Left ventricle myocardium superior (tissue), 1 donor: ENCODE results near the gene DCBLD1. TPM values are rescaled to one million over a fixed set of nuclear protein-coding genes. Genes with fewer than 3 reads are reported as not detected.
"Not testable (repeated sequence)": the region's sequence is repeated elsewhere in the genome, so short reads cannot be mapped to it uniquely, and the experiment has no call there.

Experiments used
- ATAC-seq: fragments of 200-7000 bp; cut with Tn5 transposase; one replicate; pipeline ENCODE4 v1.9.1; 2020; ENCODE audit warnings: mild to moderate bottlenecking, moderate library complexity
- DNase-seq: peaks from one replicate; pipeline ENCODE4 v3.0.0-alpha.2; 2020
- intact Hi-C: fragments of 100-400 bp; cut with micrococcal nuclease; formaldehyde crosslinking; loops from one replicate; pipeline ENCODE4 v1.11.0; 2022
- total RNA-seq: library from RNA; stranded (reverse); fragmentation: NEBNext Ultra II Directional; extraction: Animal tissue kit (Norgen Biotek cat#: 25700); gene quantifications from one replicate; pipeline ENCODE4 v1.2.1, GENCODE V29; 2021
- donor health status: DM: no; HTN: yes; CAD: no; lungs with severe emphysema.

Gene DCBLD1
- total RNA-seq, 1 donor from 2014 or later: 6.0 TPM

- DNase-seq, ATAC-seq, intact Hi-C loops: not testable (repeated sequence)
These were observed 13.9 kb upstream of the DCBLD1 start for GRCh38 chr6:117468527-117468926.

GRCh38 chr6:117469356-117469755, 13.1 kb upstream of the DCBLD1 start:
- intact Hi-C loops: no loop called here
- DNase-seq (no peak), ATAC-seq (no peak)

- no peak for ATAC-seq
- intact Hi-C loops: no loop called here
- no peak for DNase-seq
These were observed 12.7 kb upstream of the DCBLD1 start for GRCh38 chr6:117469791-117470190.

- DNase-seq (no peak), ATAC-seq (no peak)
- intact Hi-C loops: no loop called here
These were observed 9.8 kb upstream of the DCBLD1 start for GRCh38 chr6:117472667-117473066.

GRCh38 chr6:117473401-117473800, 9.1 kb upstream of the DCBLD1 start:
- intact Hi-C loops: no loop called here
- DNase-seq (no peak), ATAC-seq (no peak)

- intact Hi-C loops: no loop called here
- ATAC-seq (no peak), DNase-seq (no peak)
These were observed 4.3 kb upstream of the DCBLD1 start for GRCh38 chr6:117477988-117478852.

- ATAC-seq: no peak
- DNase-seq: no peak
- intact Hi-C loops: no loop called here
These were observed 3.6 kb upstream of the DCBLD1 start for GRCh38 chr6:117478853-117479231.

- DNase-seq (no peak), ATAC-seq (no peak)
- intact Hi-C loops: no loop called here
These were observed 1.8 kb upstream of the DCBLD1 start for GRCh38 chr6:117480651-117481050.

- no peak for DNase-seq
- ATAC-seq: no peak
- intact Hi-C loops: no loop called here
These were observed 1.1 kb upstream of the DCBLD1 start for GRCh38 chr6:117481278-117481925.

GRCh38 chr6:117481926-117482239, 591 bp upstream of the DCBLD1 start:
- no peak for DNase-seq
- intact Hi-C loops: no loop called here
- ATAC-seq: no peak

- peak; percentile 78 for DNase-seq
- intact Hi-C loops: no loop called here
- peak; percentile 74 for ATAC-seq
These were observed 650 bp downstream of the DCBLD1 start for GRCh38 chr6:117483004-117483644.

GRCh38 chr6:117483645-117484016, 1.2 kb downstream of the DCBLD1 start:
- ATAC-seq: peak; percentile 29
- DNase-seq: no peak
- intact Hi-C loops: no loop called here

- no peak for ATAC-seq
These were observed 1.7 kb downstream of the DCBLD1 start for GRCh38 chr6:117484052-117484646.

GRCh38 chr6:117485433-117485832, 3.0 kb downstream of the DCBLD1 start:
- no peak for DNase-seq
- intact Hi-C loops: no loop called here
- ATAC-seq: no peak

More at GRCh38 chr6:117484052-117484646, 1.7 kb downstream of the DCBLD1 start:
- intact Hi-C loops: no loop called here
- no peak for DNase-seq

GRCh38 chr6:117487821-117488220, 5.3 kb downstream of the DCBLD1 start:
- ATAC-seq (no peak), DNase-seq (no peak)
- intact Hi-C loops: no loop called here

GRCh38 chr6:117489003-117489402, 6.5 kb downstream of the DCBLD1 start:
- intact Hi-C loops: no loop called here
- no peak for DNase-seq
- ATAC-seq: no peak

- ATAC-seq: no peak
- intact Hi-C loops: no loop called here
- no peak for DNase-seq
These were observed 9.4 kb downstream of the DCBLD1 start for GRCh38 chr6:117491916-117492315.

GRCh38 chr6:117493470-117493869, 11.0 kb downstream of the DCBLD1 start:
- intact Hi-C loops: no loop called here
- no peak for ATAC-seq
- no peak for DNase-seq

GRCh38 chr6:117494283-117494682, 11.8 kb downstream of the DCBLD1 start:
- ATAC-seq (no peak), DNase-seq (no peak)
- intact Hi-C loops: no loop called here

GRCh38 chr6:117494694-117495318, 12.3 kb downstream of the DCBLD1 start:
- ATAC-seq (peak; percentile 71), DNase-seq (no peak)
- intact Hi-C loops: no loop called here
